ENCODE results near the gene RAB8A. TPM values are rescaled to one million over a fixed set of nuclear protein-coding genes. Genes with fewer than 3 reads are reported as not detected.

Gene RAB8A
- total and polyA plus RNA-seq, 9 of the 15 experiments (the other 6 are each of a cell fraction or from before 2014, with no cell fraction given): 11.2 to 102 (median 53.2) TPM

DNA sequence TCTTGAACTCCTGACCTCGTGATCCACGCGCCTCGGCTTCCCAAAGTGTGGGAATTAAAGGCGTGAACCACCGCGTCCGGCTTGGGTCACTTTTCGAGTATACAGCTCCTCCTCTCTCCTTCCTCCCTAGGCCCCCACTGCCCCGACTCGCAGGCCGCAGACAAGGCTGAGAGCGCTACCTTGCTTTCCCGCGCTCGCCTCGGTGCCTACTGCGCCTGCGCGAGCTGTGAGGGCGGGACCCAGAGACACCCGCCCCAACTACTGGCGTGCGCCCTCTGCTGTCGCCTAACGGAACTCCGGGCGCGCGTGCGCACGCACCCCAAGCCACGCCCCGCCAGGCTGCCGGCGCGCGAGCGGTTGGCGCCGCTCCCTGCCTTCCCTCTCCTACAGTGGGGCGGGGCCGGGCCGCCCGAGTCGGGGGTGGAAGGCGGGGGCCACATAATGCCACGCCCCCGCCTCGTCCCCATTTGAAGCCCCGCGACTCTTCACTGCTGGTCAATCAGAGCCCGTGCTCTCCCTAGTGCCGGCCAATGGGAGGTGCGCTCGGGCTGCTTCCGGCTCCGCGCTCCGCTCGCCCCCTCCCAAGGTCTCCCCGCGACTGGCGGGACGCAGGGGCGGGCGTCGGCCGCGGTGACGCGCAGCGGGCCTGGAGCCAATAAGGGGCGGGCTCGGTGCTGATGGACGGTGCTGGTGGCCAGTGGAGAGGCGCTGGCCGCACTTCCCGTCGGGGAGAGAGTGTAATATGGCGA is at the start of gene RAB8A (continued):
- TF ChIP-seq, protein P1, sequence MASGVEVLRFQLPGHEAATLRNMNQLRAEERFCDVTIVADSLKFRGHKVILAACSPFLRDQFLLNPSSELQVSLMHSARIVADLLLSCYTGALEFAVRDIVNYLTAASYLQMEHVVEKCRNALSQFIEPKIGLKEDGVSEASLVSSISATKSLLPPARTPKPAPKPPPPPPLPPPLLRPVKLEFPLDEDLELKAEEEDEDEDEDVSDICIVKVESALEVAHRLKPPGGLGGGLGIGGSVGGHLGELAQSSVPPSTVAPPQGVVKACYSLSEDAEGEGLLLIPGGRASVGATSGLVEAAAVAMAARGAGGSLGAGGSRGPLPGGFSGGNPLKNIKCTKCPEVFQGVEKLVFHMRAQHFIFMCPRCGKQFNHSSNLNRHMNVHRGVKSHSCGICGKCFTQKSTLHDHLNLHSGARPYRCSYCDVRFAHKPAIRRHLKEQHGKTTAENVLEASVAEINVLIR (CRISPR knock-in tag; IDR thresholded peaks at IDR 0.05): peak; percentile 89
- TF ChIP-seq, protein P2, sequence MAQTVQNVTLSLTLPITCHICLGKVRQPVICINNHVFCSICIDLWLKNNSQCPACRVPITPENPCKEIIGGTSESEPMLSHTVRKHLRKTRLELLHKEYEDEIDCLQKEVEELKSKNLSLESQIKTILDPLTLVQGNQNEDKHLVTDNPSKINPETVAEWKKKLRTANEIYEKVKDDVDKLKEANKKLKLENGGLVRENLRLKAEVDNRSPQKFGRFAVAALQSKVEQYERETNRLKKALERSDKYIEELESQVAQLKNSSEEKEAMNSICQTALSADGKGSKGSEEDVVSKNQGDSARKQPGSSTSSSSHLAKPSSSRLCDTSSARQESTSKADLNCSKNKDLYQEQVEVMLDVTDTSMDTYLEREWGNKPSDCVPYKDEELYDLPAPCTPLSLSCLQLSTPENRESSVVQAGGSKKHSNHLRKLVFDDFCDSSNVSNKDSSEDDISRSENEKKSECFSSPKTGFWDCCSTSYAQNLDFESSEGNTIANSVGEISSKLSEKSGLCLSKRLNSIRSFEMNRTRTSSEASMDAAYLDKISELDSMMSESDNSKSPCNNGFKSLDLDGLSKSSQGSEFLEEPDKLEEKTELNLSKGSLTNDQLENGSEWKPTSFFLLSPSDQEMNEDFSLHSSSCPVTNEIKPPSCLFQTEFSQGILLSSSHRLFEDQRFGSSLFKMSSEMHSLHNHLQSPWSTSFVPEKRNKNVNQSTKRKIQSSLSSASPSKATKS (CRISPR knock-in tag; IDR thresholded peaks at IDR 0.05): no peak
- TF ChIP-seq, protein P3, sequence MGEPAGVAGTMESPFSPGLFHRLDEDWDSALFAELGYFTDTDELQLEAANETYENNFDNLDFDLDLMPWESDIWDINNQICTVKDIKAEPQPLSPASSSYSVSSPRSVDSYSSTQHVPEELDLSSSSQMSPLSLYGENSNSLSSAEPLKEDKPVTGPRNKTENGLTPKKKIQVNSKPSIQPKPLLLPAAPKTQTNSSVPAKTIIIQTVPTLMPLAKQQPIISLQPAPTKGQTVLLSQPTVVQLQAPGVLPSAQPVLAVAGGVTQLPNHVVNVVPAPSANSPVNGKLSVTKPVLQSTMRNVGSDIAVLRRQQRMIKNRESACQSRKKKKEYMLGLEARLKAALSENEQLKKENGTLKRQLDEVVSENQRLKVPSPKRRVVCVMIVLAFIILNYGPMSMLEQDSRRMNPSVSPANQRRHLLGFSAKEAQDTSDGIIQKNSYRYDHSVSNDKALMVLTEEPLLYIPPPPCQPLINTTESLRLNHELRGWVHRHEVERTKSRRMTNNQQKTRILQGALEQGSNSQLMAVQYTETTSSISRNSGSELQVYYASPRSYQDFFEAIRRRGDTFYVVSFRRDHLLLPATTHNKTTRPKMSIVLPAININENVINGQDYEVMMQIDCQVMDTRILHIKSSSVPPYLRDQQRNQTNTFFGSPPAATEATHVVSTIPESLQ (CRISPR knock-in tag; IDR thresholded peaks at IDR 0.05): no peak
- TF ChIP-seq RAD51 (IDR thresholded peaks at IDR 0.05; ENCODE audit: borderline replicate concordance, low read depth): no peak
- peak; percentile 37; the same call in 1 of the 2 replicates for TF ChIP-seq KHSRP (IDR thresholded peaks at IDR 0.05)
- TF ChIP-seq ZC3H4 (CRISPR knock-in tag; IDR thresholded peaks at IDR 0.05; ENCODE audit: borderline replicate concordance): no peak
- 0 out of 2 replicates have a peak, but pooled peaks have one; percentile 24 for TF ChIP-seq CBX5 (IDR thresholded peaks at IDR 0.05; ENCODE audit: borderline replicate concordance, low read depth)
- TF ChIP-seq NFYB (IDR thresholded peaks at IDR 0.05; ENCODE audit: extremely low read depth, insufficient read length): peak; percentile 96
- TF ChIP-seq MED1 (CRISPR knock-in tag; IDR thresholded peaks at IDR 0.05; ENCODE audit: borderline replicate concordance): no peak
- peak; percentile 84; the same call in 1 of the 2 replicates for TF ChIP-seq ZZZ3 (IDR thresholded peaks at IDR 0.05)
- TF ChIP-seq SRF (CRISPR knock-in tag; IDR thresholded peaks at IDR 0.05): no peak; a peak in 2 of 4 replicates
- no peak for TF ChIP-seq DNMT1 (IDR thresholded peaks at IDR 0.05)
- no peak for TF ChIP-seq EWSR1 (IDR thresholded peaks at IDR 0.05; ENCODE audit: borderline replicate concordance, low read depth, partially characterized antibody)
- TF ChIP-seq CREM (IDR thresholded peaks at IDR 0.05; ENCODE audit: low read depth): peak; percentile 98
- peak in 1 of 2 experiments; percentile 22; a peak in 3 of 4 replicates for TF ChIP-seq RCOR1 (IDR thresholded peaks at IDR 0.05; ENCODE audit: borderline replicate concordance in 1 of 2, low read depth in 2 of 2, low read length in 2 of 2)
- TF ChIP-seq TBL1XR1 (IDR thresholded peaks at IDR 0.05; ENCODE audit: low read length in 2 of 2): peak in 1 of 2 experiments; percentile 62; a peak in 2 of 4 replicates
- TF ChIP-seq ZFP30 (CRISPR knock-in tag; IDR thresholded peaks at IDR 0.05; ENCODE audit: borderline replicate concordance): no peak
- no peak for TF ChIP-seq GABPB2 (CRISPR knock-in tag; conservative IDR thresholded peaks at IDR 0.05)
- no peak for TF ChIP-seq ZNF184 (CRISPR knock-in tag; IDR thresholded peaks at IDR 0.05)
- no peak for TF ChIP-seq ILF3 (IDR thresholded peaks at IDR 0.05; ENCODE audit: borderline replicate concordance)
- TF ChIP-seq HMG20B (CRISPR knock-in tag; IDR thresholded peaks at IDR 0.05): no peak
- peak; percentile 71 for TF ChIP-seq HNRNPLL (IDR thresholded peaks at IDR 0.05; ENCODE audit: low read depth, low read length, poor library complexity, severe bottlenecking)
- TF ChIP-seq ZNF561 (CRISPR knock-in tag; conservative IDR thresholded peaks at IDR 0.05): no peak
- no peak for TF ChIP-seq ETV1 (tag; conservative IDR thresholded peaks at IDR 0.05; ENCODE audit: low read depth)
